T-helper 1 cell treated with Interleukin-12 subunit alpha and Interleukin-12 subunit beta and Interleukin-4 antibody, amounts not matched to agents 30 μg/mL and 1 μg/mL, for 36 hours (primary cell): ENCODE measurements around the gene KCNAB1.
"Not testable (repeated sequence)": the region's sequence is repeated elsewhere in the genome, so short reads cannot be mapped to it uniquely, and the experiment has no call there.

Source experiments
- H3K27ac Mint-ChIP-seq: one replicate; pipeline ENCODE4 v1.8.0; 2021; ENCODE audit warnings: mild to moderate bottlenecking, mixed read lengths
- H3K27me3 Mint-ChIP-seq: one replicate; pipeline ENCODE4 v1.8.0; 2021; ENCODE audit warnings: low read depth, mixed read lengths
- H3K36me3 Mint-ChIP-seq: one replicate; pipeline ENCODE4 v1.8.0; 2021; ENCODE audit warnings: low read depth, mixed read lengths
- H3K4me1 Mint-ChIP-seq: one replicate; pipeline ENCODE4 v1.8.0; 2021; ENCODE audit warnings: low read depth, mixed read lengths
- H3K4me3 Mint-ChIP-seq: one replicate; pipeline ENCODE4 v1.8.0; 2021; ENCODE audit warnings: mild to moderate bottlenecking, moderate library complexity, mixed read lengths
- H3K9me3 Mint-ChIP-seq: one replicate; pipeline ENCODE4 v1.8.0; 2021; ENCODE audit warnings: mixed read lengths

KCNAB1 gene

GRCh38 chr3:156211583-156211982, 91.2 kb downstream of the KCNAB1 start:
- no peaks in the 10 kb centered on the region for H3K36me3 Mint-ChIP-seq
- H3K4me1 Mint-ChIP-seq = no peaks in the 10 kb centered on the region
- H3K4me3 Mint-ChIP-seq = no peak overlapping the region
- H3K27ac Mint-ChIP-seq = no peak overlapping the region
- H3K27me3 Mint-ChIP-seq = peaks cover 39% of the 10 kb centered on the region
- H3K9me3 Mint-ChIP-seq = no peaks in the 10 kb centered on the region

GRCh38 chr3:156214676-156215075, 94.3 kb downstream of the KCNAB1 start:
- Mint-ChIP-seq H3K4me3 (no peak overlapping the region), H3K36me3 (no peaks in the 10 kb centered on the region), H3K27ac (no peak overlapping the region), H3K27me3 (peaks cover 30% of the 10 kb centered on the region), H3K9me3 (peaks cover 4% of the 10 kb centered on the region), H3K4me1 (no peaks in the 10 kb centered on the region)

GRCh38 chr3:156215751-156216150, 95.4 kb downstream of the KCNAB1 start:
- Mint-ChIP-seq H3K4me1 (no peaks in the 10 kb centered on the region), H3K27ac (no peak overlapping the region), H3K9me3 (peaks cover 4% of the 10 kb centered on the region), H3K27me3 (peaks cover 26% of the 10 kb centered on the region), H3K36me3 (no peaks in the 10 kb centered on the region), H3K4me3 (no peak overlapping the region)

- Mint-ChIP-seq H3K27ac (no peak overlapping the region), H3K36me3 (no peaks in the 10 kb centered on the region), H3K4me1 (no peaks in the 10 kb centered on the region), H3K4me3 (no peak overlapping the region), H3K9me3 (peaks cover 4% of the 10 kb centered on the region), H3K27me3 (peaks cover 23% of the 10 kb centered on the region)
Observed at GRCh38 chr3:156216216-156216615, 95.8 kb downstream of the KCNAB1 start.

- no peaks in the 10 kb centered on the region for H3K4me1 Mint-ChIP-seq
- peaks cover 4% of the 10 kb centered on the region for H3K9me3 Mint-ChIP-seq
- H3K27ac Mint-ChIP-seq = no peak overlapping the region
- H3K27me3 Mint-ChIP-seq = peaks cover 23% of the 10 kb centered on the region
- H3K4me3 Mint-ChIP-seq = no peak overlapping the region
- no peaks in the 10 kb centered on the region for H3K36me3 Mint-ChIP-seq
Observed at GRCh38 chr3:156216852-156217251, 96.5 kb downstream of the KCNAB1 start.

- H3K27me3 Mint-ChIP-seq = peaks cover 15% of the 10 kb centered on the region
- H3K36me3 Mint-ChIP-seq = no peaks in the 10 kb centered on the region
- H3K4me1 Mint-ChIP-seq = no peaks in the 10 kb centered on the region
- H3K9me3 Mint-ChIP-seq = peaks cover 4% of the 10 kb centered on the region
- no peak overlapping the region for H3K27ac Mint-ChIP-seq
- H3K4me3 Mint-ChIP-seq = no peak overlapping the region
Observed at GRCh38 chr3:156217674-156218352, 97.4 kb downstream of the KCNAB1 start.

GRCh38 chr3:156218353-156218744, 98.0 kb downstream of the KCNAB1 start:
- H3K36me3 Mint-ChIP-seq = no peaks in the 10 kb centered on the region
- peaks cover 4% of the 10 kb centered on the region for H3K9me3 Mint-ChIP-seq
- peaks cover 12% of the 10 kb centered on the region for H3K27me3 Mint-ChIP-seq

GRCh38 chr3:156222381-156222780, 102.0 kb downstream of the KCNAB1 start:
- H3K27ac Mint-ChIP-seq, H3K9me3 Mint-ChIP-seq: not testable (repeated sequence)

More at GRCh38 chr3:156218353-156218744, 98.0 kb downstream of the KCNAB1 start:
- Mint-ChIP-seq H3K4me3 (no peak overlapping the region), H3K4me1 (no peaks in the 10 kb centered on the region), H3K27ac (no peak overlapping the region)

GRCh38 chr3:156224046-156224445, 103.7 kb downstream of the KCNAB1 start:
- not testable (repeated sequence) for H3K4me1 Mint-ChIP-seq, H3K36me3 Mint-ChIP-seq, H3K27me3 Mint-ChIP-seq, H3K9me3 Mint-ChIP-seq, H3K4me3 Mint-ChIP-seq, H3K27ac Mint-ChIP-seq

More at GRCh38 chr3:156222381-156222780, 102.0 kb downstream of the KCNAB1 start:
- not testable (repeated sequence) for H3K4me1 Mint-ChIP-seq, H3K4me3 Mint-ChIP-seq, H3K27me3 Mint-ChIP-seq, H3K36me3 Mint-ChIP-seq

GRCh38 chr3:156226676-156227420, 106.5 kb downstream of the KCNAB1 start:
- H3K27me3 Mint-ChIP-seq = peaks cover 4% of the 10 kb centered on the region
- H3K4me1 Mint-ChIP-seq = no peaks in the 10 kb centered on the region
- no peaks in the 10 kb centered on the region for H3K9me3 Mint-ChIP-seq
- H3K27ac Mint-ChIP-seq = no peak overlapping the region
- H3K36me3 Mint-ChIP-seq = no peaks in the 10 kb centered on the region
- H3K4me3 Mint-ChIP-seq = no peak overlapping the region

GRCh38 chr3:156227704-156228103, 107.3 kb downstream of the KCNAB1 start:
- Mint-ChIP-seq H3K9me3 (no peaks in the 10 kb centered on the region), H3K36me3 (no peaks in the 10 kb centered on the region), H3K4me1 (no peaks in the 10 kb centered on the region), H3K27ac (no peak overlapping the region), H3K4me3 (no peak overlapping the region), H3K27me3 (peaks cover 4% of the 10 kb centered on the region)

GRCh38 chr3:156230278-156230900, 110.0 kb downstream of the KCNAB1 start:
- Mint-ChIP-seq H3K9me3 (no peaks in the 10 kb centered on the region), H3K27ac (no peak overlapping the region), H3K36me3 (no peaks in the 10 kb centered on the region), H3K4me3 (no peak overlapping the region), H3K27me3 (peaks cover 12% of the 10 kb centered on the region), H3K4me1 (no peaks in the 10 kb centered on the region)

- not testable (repeated sequence) for H3K36me3 Mint-ChIP-seq, H3K9me3 Mint-ChIP-seq, H3K4me1 Mint-ChIP-seq, H3K27ac Mint-ChIP-seq, H3K4me3 Mint-ChIP-seq
- H3K27me3 Mint-ChIP-seq = peaks cover 13% of the 10 kb centered on the region
Observed at GRCh38 chr3:156231221-156231620, 110.8 kb downstream of the KCNAB1 start.

- H3K9me3 Mint-ChIP-seq = no peaks in the 10 kb centered on the region
- no peaks in the 10 kb centered on the region for H3K4me1 Mint-ChIP-seq
- no peak overlapping the region for H3K4me3 Mint-ChIP-seq
- no peaks in the 10 kb centered on the region for H3K36me3 Mint-ChIP-seq
- H3K27ac Mint-ChIP-seq = no peak overlapping the region
- H3K27me3 Mint-ChIP-seq = peaks cover 13% of the 10 kb centered on the region
Observed at GRCh38 chr3:156233876-156234275, 113.5 kb downstream of the KCNAB1 start.
